MM.1S (cell line): ENCODE data around the gene LARGE1.

Experiments
- EZH2phosphoT487 ChIP-seq: fragments of 300-600 bp; sonication (generic); IDR thresholded peaks from 2 replicates; pipeline ENCODE4 v1.6.1; 2018; ENCODE audit warnings: antibody characterized with exemption, low read length
- TF ChIP-seq, protein P1 (sequence below): fragments of 300-600 bp; sonication (generic); IDR thresholded peaks from 2 replicates; pipeline ENCODE4 v1.5.1; 2016; ENCODE audit warnings: antibody characterized with exemption, low read length, mixed read lengths

- TF ChIP-seq EZH2phosphoT487, result no peak
- TF ChIP-seq, protein P1, sequence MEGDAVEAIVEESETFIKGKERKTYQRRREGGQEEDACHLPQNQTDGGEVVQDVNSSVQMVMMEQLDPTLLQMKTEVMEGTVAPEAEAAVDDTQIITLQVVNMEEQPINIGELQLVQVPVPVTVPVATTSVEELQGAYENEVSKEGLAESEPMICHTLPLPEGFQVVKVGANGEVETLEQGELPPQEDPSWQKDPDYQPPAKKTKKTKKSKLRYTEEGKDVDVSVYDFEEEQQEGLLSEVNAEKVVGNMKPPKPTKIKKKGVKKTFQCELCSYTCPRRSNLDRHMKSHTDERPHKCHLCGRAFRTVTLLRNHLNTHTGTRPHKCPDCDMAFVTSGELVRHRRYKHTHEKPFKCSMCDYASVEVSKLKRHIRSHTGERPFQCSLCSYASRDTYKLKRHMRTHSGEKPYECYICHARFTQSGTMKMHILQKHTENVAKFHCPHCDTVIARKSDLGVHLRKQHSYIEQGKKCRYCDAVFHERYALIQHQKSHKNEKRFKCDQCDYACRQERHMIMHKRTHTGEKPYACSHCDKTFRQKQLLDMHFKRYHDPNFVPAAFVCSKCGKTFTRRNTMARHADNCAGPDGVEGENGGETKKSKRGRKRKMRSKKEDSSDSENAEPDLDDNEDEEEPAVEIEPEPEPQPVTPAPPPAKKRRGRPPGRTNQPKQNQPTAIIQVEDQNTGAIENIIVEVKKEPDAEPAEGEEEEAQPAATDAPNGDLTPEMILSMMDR, result no peak
Measured at GRCh38 chr22:33261699-33262098, 658.6 kb downstream of the LARGE1 start.
